ENCODE data around the gene RAB27A. TPM values are rescaled to one million over a fixed set of nuclear protein-coding genes. Genes with fewer than 3 reads are reported as not detected.

The RAB27A gene
- total and polyA plus RNA-seq, 4 donors, result 20.5 to 67.5 (median 44.5) TPM

DNA sequence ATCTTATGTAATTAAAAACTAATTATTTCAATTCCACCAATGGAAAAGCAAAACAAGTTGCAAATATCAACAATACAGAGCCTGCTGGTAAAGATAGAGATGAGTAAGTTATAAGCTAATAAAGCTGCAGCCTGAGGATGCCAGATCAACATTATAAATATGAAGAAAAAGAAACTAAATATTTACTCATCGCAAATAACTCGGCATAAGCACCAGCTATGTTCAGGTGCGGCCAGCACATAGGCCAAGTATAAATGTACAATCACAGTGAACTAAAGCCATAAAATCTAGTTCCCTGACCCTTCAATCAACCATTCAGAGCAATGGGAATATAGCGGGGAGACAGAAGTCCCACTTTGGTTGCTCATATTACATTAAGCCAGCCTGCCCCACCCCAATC is 85.1 kb downstream of the RAB27A start:
- DNase-seq, result no peak
- Histone ChIP-seq H3K36me3 (ENCODE audit: control insufficient read depth in 1 of 2, insufficient read depth in 2 of 2, low read length in 1 of 2) (peaks cover 0 to 4% of the 10 kb centered on the region in 2 donors), H3K4me1 (ENCODE audit: control insufficient read depth in 1 of 2, insufficient read depth in 2 of 2, low read length in 2 of 2) (no peaks in the 10 kb centered on the region), H3K27ac (ENCODE audit: low read depth in 1 of 2, low read length in 2 of 2) (no peak overlapping the region), H3K27me3 (ENCODE audit: control insufficient read depth in 1 of 2, insufficient read depth in 2 of 2, low read length in 1 of 2) (no peaks in the 10 kb centered on the region), H3K9me3 (ENCODE audit: control insufficient read depth, low read length) (no peaks in the 10 kb centered on the region), H3K4me3 (ENCODE audit: low read length in 2 of 2) (no peak overlapping the region)
- no peak for ATAC-seq (ENCODE audit: low FRiP score)
- intact Hi-C loops (cut with DNase I), result no loop called here
- WGBS, 2 donors, result 95 to 97% methylated on average over 4 of the region's 4 CpGs

DNA sequence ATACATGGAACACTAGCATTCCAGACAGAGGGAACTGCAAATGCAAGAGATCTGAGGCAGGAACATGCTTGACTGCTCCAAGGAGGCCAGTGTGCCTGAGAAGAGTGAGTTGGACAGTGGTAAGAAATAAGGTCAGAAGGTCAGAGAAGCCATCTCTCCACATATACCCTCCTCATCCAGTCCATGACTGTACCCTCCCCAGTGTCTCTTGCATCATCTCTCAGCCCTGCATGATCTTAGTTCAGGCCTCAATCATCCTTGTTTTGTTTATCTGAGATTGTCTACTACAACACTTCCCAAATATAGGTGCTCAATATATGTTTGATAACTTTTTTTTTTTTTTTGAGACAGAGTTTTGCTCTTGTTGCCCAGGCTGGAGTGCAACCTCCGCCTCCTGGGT is 87.4 kb downstream of the RAB27A start:
- Histone ChIP-seq H3K27me3 (ENCODE audit: control insufficient read depth in 1 of 2, insufficient read depth in 2 of 2, low read length in 1 of 2) (no peaks in the 10 kb centered on the region), H3K4me1 (ENCODE audit: control insufficient read depth in 1 of 2, insufficient read depth in 2 of 2, low read length in 2 of 2) (no peaks in the 10 kb centered on the region), H3K9me3 (ENCODE audit: control insufficient read depth, low read length) (no peaks in the 10 kb centered on the region), H3K4me3 (ENCODE audit: low read length in 2 of 2) (no peak overlapping the region), H3K27ac (ENCODE audit: low read depth in 1 of 2, low read length in 2 of 2) (no peak overlapping the region), H3K36me3 (ENCODE audit: control insufficient read depth in 1 of 2, insufficient read depth in 2 of 2, low read length in 1 of 2) (peaks cover 0 to 2% of the 10 kb centered on the region in 2 donors)
- DNase-seq, result no peak
- intact Hi-C loops (cut with DNase I), result no loop called here
- ATAC-seq (ENCODE audit: low FRiP score), result no peak
- 95 to 100% methylated on average over 1 of the region's 1 CpG for WGBS, 2 donors

DNA sequence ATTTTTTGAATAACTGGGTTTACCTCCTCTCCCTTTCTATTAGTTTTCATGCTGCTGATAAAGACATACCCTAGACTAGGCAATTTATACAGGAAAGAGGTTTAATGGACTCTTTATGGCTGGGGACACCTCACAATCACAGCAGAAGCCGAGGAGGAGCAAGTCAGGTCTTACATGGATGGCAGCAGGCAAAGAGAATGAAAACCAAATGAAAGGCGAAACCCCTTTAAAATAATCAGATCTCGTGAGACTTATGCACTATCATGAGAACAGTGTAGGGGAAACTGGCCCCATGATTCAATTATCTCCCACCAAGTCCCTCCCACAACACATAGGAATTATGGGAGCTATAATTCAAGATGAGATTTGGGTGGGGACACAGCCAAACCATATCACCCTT is 90.9 kb downstream of the RAB27A start:
- Histone ChIP-seq H3K27me3 (ENCODE audit: control insufficient read depth in 1 of 2, insufficient read depth in 2 of 2, low read length in 1 of 2) (no peaks in the 10 kb centered on the region), H3K36me3 (ENCODE audit: control insufficient read depth in 1 of 2, insufficient read depth in 2 of 2, low read length in 1 of 2) (no peaks in the 10 kb centered on the region), H3K4me3 (ENCODE audit: low read length in 2 of 2) (no peak overlapping the region), H3K9me3 (ENCODE audit: control insufficient read depth, low read length) (no peaks in the 10 kb centered on the region), H3K4me1 (ENCODE audit: control insufficient read depth in 1 of 2, insufficient read depth in 2 of 2, low read length in 2 of 2) (peaks cover 3 to 5% of the 10 kb centered on the region in 2 donors), H3K27ac (ENCODE audit: low read depth in 1 of 2, low read length in 2 of 2) (no peak overlapping the region)
- DNase-seq (no peak), ATAC-seq (ENCODE audit: low FRiP score) (no peak)
- intact Hi-C loops (cut with DNase I), result no loop called here
- WGBS, 2 donors, result 95 to 98% methylated on average over 3 of the region's 3 CpGs

DNA sequence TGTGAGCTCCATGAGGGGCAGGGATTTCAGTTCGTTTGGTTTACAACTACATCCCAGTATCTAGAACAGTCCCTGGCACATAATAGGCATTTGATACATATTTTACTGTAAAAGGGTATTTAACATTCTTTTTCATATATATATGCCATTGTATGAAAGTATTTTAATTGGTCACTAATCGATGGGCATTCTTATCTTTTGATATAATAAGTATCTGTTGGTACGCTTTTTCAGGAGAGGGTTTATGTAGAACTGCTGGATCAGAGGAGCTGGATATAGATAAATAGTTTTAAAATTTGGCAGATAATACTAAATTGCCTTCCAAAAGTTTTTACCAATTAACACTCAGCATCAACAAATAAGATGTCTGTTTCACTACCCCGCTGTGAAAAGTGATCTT is 91.9 kb downstream of the RAB27A start:
- DNase-seq (no peak), ATAC-seq (ENCODE audit: low FRiP score) (no peak)
- intact Hi-C loops (cut with DNase I), result loop anchor here in 1 of 2 donors (1.0 kb wide), 1 partner anchor 92 kb away; the partner anchor contains the start of gene RAB27A
- H3K27ac ChIP-seq (ENCODE audit: low read depth in 1 of 2, low read length in 2 of 2), result peak overlapping the region in 1 of 2 donors; percentile 78
- H3K4me1 ChIP-seq (ENCODE audit: control insufficient read depth in 1 of 2, insufficient read depth in 2 of 2, low read length in 2 of 2), result peaks cover 3 to 5% of the 10 kb centered on the region in 2 donors
- no peaks in the 10 kb centered on the region for H3K9me3 ChIP-seq (ENCODE audit: control insufficient read depth, low read length)
- no peaks in the 10 kb centered on the region for H3K27me3 ChIP-seq (ENCODE audit: control insufficient read depth in 1 of 2, insufficient read depth in 2 of 2, low read length in 1 of 2)
- 44 to 59% methylated on average over 4 of the region's 4 CpGs for WGBS, 2 donors
- peak overlapping the region; percentile 52 to 97 for H3K4me3 ChIP-seq (ENCODE audit: low read length in 2 of 2)
- no peaks in the 10 kb centered on the region for H3K36me3 ChIP-seq (ENCODE audit: control insufficient read depth in 1 of 2, insufficient read depth in 2 of 2, low read length in 1 of 2)

DNA sequence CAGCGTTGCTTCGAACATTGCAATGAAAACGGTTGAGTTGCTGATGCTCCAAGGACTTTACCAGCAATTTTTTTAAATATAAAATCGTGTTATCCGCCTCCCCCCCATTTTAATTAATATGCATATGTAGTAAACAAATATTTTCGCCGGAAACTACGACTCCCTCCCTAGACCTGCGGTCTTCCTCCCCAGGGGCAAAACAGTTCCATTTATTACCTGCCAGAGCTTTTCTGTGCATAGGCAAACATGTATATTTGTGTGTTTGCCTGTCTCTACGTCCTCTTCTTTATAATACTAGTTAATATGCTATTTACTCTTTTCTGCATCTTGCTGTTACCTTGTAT is 92.3 kb downstream of the RAB27A start:
- no peak for ATAC-seq (ENCODE audit: low FRiP score)

DNA sequence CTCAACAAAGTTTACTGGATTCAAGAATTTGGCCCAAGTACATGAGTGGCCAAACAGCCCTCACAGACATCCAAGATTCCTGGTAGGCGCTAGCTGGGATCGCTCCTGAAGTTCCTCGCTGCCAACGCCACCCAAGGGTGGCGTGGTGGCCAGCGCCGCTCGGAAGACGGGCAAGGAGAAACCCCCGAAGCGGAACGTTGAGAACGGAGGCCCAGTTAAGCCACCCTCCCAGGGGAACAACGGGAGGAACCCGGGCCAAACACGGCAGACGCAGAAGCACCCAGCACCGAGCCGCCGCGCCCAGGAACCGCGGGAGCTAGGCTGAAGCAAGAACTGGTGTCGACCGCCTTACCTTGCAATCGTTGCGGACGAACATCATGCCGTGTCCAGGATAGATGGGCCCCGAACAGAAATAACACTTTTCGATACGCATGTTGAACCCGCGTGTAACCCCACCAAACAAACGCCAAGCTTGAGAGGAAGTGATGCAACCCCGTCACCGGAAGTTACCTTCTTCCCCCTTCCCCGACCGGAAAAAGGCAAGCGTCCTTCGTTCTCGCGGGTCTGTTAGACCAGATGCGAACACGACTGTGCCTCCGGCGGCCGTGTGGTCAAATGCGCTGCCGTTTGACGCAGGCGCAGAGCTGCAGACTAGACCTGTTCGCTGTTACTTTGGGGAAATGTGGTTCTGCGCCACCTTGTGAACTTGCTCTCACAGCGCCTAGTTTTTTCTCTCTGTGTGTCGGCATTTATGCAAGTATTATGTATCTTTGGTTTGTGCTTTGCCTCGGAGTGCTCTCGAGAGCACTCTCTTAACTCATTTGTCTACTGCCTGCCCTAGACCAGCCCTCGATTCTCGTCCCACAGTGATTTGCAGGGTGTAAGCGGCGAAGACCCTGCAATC is 92.9 kb downstream of the RAB27A start, which contains the start of gene RSL24D1:
Gene RSL24D1 (minus strand): TSS at position 484 of the 904 bp plus-strand sequence. CDS start 51 bp downstream, at position 433.
- peak within 1 kb of the TSS; percentile 54 to 94 for H3K27ac ChIP-seq (ENCODE audit: low read depth in 1 of 2, low read length in 2 of 2)
- peak; percentile 99 for ATAC-seq (ENCODE audit: low FRiP score)
- H3K4me3 ChIP-seq (ENCODE audit: low read length in 2 of 2), result peak within 1 kb of the TSS; percentile 94 to 97
- peaks cover 3 to 5% of the 10 kb centered on the region in 2 donors for H3K4me1 ChIP-seq (ENCODE audit: control insufficient read depth in 1 of 2, insufficient read depth in 2 of 2, low read length in 2 of 2)
- no peaks in the 10 kb centered on the region for H3K36me3 ChIP-seq (ENCODE audit: control insufficient read depth in 1 of 2, insufficient read depth in 2 of 2, low read length in 1 of 2)
- H3K9me3 ChIP-seq (ENCODE audit: control insufficient read depth, low read length), result no peaks in the 10 kb centered on the region
- no peaks in the 10 kb centered on the region for H3K27me3 ChIP-seq (ENCODE audit: control insufficient read depth in 1 of 2, insufficient read depth in 2 of 2, low read length in 1 of 2)
- DNase-seq, result peak; percentile 98
- intact Hi-C loops (cut with DNase I), result loop anchor here in 1 of 2 donors (1.0 kb wide), 1 partner anchor 93 kb away; the partner anchor contains the start of gene RAB27A
- WGBS, 2 donors, result 0% methylated on average over 62 of the region's 62 CpGs

More for the DNA sequence above, 92.3 kb downstream of the RAB27A start:
- 0 to 1% methylated on average over 10 of the region's 10 CpGs for WGBS, 2 donors
- H3K27ac ChIP-seq (ENCODE audit: low read depth in 1 of 2, low read length in 2 of 2), result peak overlapping the region in 1 of 2 donors; percentile 78
- peaks cover 3 to 5% of the 10 kb centered on the region in 2 donors for H3K4me1 ChIP-seq (ENCODE audit: control insufficient read depth in 1 of 2, insufficient read depth in 2 of 2, low read length in 2 of 2)
- H3K9me3 ChIP-seq (ENCODE audit: control insufficient read depth, low read length), result no peaks in the 10 kb centered on the region
- DNase-seq, result no peak
- no peaks in the 10 kb centered on the region for H3K27me3 ChIP-seq (ENCODE audit: control insufficient read depth in 1 of 2, insufficient read depth in 2 of 2, low read length in 1 of 2)
- peak overlapping the region; percentile 52 to 97 for H3K4me3 ChIP-seq (ENCODE audit: low read length in 2 of 2)
- intact Hi-C loops (cut with DNase I), result loop anchor here in 1 of 2 donors (1.0 kb wide), 1 partner anchor 92 kb away; the partner anchor contains the start of gene RAB27A
- H3K36me3 ChIP-seq (ENCODE audit: control insufficient read depth in 1 of 2, insufficient read depth in 2 of 2, low read length in 1 of 2), result no peaks in the 10 kb centered on the region

DNA sequence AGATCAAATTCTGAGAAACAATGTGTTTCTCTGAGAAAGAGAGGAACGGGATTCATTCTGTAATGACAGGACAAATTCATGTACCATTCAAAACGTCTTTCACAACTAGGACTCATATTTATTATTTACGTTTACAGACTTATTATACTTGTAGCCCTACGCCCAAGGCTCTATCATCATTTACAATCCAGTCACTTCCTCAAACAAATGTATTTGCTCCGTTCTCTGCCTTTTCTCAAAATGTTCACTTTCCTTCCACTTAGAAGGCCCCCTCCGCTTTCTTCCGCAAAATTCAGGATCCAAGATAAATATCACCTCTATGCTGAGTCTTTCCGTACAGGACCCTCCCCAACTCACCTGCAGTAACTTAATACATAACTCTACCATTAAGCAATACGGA is 93.6 kb downstream of the RAB27A start:
- WGBS, 2 donors, result 1 to 2% methylated on average over 9 of the region's 9 CpGs
- intact Hi-C loops (cut with DNase I), result no loop called here
- peaks cover 3 to 5% of the 10 kb centered on the region in 2 donors for H3K4me1 ChIP-seq (ENCODE audit: control insufficient read depth in 1 of 2, insufficient read depth in 2 of 2, low read length in 2 of 2)
- no peaks in the 10 kb centered on the region for H3K36me3 ChIP-seq (ENCODE audit: control insufficient read depth in 1 of 2, insufficient read depth in 2 of 2, low read length in 1 of 2)
- H3K4me3 ChIP-seq (ENCODE audit: low read length in 2 of 2), result peak overlapping the region; percentile 94
- DNase-seq (no peak), ATAC-seq (ENCODE audit: low FRiP score) (no peak)
- no peaks in the 10 kb centered on the region for H3K9me3 ChIP-seq (ENCODE audit: control insufficient read depth, low read length)
- peak overlapping the region in 1 of 2 donors; percentile 94 for H3K27ac ChIP-seq (ENCODE audit: low read depth in 1 of 2, low read length in 2 of 2)
- no peaks in the 10 kb centered on the region for H3K27me3 ChIP-seq (ENCODE audit: control insufficient read depth in 1 of 2, insufficient read depth in 2 of 2, low read length in 1 of 2)

DNA sequence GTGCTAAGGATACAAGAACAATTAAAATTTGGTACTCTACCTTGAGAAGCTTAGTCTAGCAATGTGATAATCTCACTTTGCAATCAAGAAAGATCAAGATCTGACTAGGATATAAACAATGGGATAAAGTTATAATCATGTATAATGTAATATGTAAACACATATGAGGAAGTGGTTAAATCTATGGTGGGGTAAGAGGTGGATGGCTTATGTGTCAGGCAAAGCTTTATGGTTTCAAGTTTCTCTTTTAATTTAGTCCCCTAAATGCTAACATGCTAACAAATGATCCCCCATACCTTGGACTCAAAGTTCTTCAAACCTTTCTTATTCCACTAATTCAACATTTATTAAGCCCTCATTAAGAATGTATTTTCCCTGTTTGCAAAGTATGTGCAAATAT is 95.4 kb downstream of the RAB27A start:
- ATAC-seq (ENCODE audit: low FRiP score), result no peak
- peaks cover 0 to 2% of the 10 kb centered on the region in 2 donors for H3K36me3 ChIP-seq (ENCODE audit: control insufficient read depth in 1 of 2, insufficient read depth in 2 of 2, low read length in 1 of 2)
- H3K4me1 ChIP-seq (ENCODE audit: control insufficient read depth in 1 of 2, insufficient read depth in 2 of 2, low read length in 2 of 2), result peaks cover 3 to 5% of the 10 kb centered on the region in 2 donors
- H3K27me3 ChIP-seq (ENCODE audit: control insufficient read depth in 1 of 2, insufficient read depth in 2 of 2, low read length in 1 of 2), result no peaks in the 10 kb centered on the region
- DNase-seq, result no peak
- intact Hi-C loops (cut with DNase I), result no loop called here
- no peak overlapping the region for H3K4me3 ChIP-seq (ENCODE audit: low read length in 2 of 2)
- H3K9me3 ChIP-seq (ENCODE audit: control insufficient read depth, low read length), result no peaks in the 10 kb centered on the region
- no peak overlapping the region for H3K27ac ChIP-seq (ENCODE audit: low read depth in 1 of 2, low read length in 2 of 2)

DNA sequence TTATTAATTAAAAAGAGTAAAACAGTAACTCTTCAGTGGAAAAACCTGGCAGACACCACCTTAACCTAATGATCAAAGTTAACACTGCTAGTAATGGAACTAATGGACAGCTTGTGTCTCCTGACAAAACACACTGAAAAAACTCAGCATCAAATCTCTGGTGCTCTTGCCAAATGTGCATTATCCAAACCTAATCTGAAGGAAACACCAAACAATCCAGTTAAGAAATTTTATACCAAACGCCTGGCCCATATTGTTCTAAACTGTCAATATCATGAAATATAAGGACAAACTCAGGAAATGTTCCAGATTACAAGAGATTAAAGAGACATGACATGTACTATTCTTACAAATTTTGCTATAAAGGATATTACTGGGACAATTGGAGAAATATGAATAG is 103.3 kb downstream of the RAB27A start:
- H3K9me3 ChIP-seq (ENCODE audit: control insufficient read depth, low read length), result no peaks in the 10 kb centered on the region
- no peak for ATAC-seq (ENCODE audit: low FRiP score)
- 59 to 65% methylated on average over 1 of the region's 1 CpG for WGBS, 2 donors
- DNase-seq, result no peak
- peaks cover 0 to 3% of the 10 kb centered on the region in 2 donors for H3K4me1 ChIP-seq (ENCODE audit: control insufficient read depth in 1 of 2, insufficient read depth in 2 of 2, low read length in 2 of 2)
- no peaks in the 10 kb centered on the region for H3K27me3 ChIP-seq (ENCODE audit: control insufficient read depth in 1 of 2, insufficient read depth in 2 of 2, low read length in 1 of 2)
- H3K4me3 ChIP-seq (ENCODE audit: low read length in 2 of 2), result no peak overlapping the region
- H3K36me3 ChIP-seq (ENCODE audit: control insufficient read depth in 1 of 2, insufficient read depth in 2 of 2, low read length in 1 of 2), result peaks cover 0 to 2% of the 10 kb centered on the region in 2 donors
- no peak overlapping the region for H3K27ac ChIP-seq (ENCODE audit: low read depth in 1 of 2, low read length in 2 of 2)
- intact Hi-C loops (cut with DNase I), result no loop called here

Measured in aorta (tissue), 5 donors.